Upper lobe of left lung (tissue), 4 donors: ENCODE measurements around the gene TNFAIP8.

Source experiments
- POLR2AphosphoS5 ChIP-seq, 2 donors: sonication (generic); formaldehyde crosslinking; IDR thresholded peaks; one replicate each; pipeline ENCODE4 v1.5.1; 2017; ENCODE audit warnings: antibody characterized with exemption in 2 of 2
- TF ChIP-seq, protein P1 (sequence below), 6 experiments: fragments of 450-650 bp in 4 of 6; fragments of 200-600 bp in 2 of 6; sonication (generic) in 2 of 6; IDR thresholded peaks; one replicate each; pipeline ENCODE4 v1.5.1; 2016 to 2019; ENCODE audit warnings: antibody characterized with exemption in 6 of 6

DNA sequence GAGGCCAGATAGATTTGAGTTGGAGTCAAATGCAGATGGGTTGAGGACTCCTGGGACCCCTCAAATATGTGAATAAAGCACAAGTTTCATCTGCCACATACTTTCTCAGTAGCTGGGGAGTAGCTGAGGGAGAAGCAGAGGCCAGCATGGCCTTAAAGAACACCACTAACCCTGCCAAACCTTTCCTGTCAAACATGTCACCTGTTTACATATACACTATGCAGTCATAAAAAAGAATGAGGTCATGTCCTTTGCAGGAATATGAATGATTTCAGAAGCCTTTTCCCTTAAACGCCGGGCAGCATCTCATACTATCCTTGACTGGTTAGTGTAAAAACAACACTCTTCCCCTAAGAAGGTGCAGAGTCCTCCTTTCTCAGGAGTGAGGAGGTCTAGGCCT lies 71.2 kb downstream of the TNFAIP8 start:
- TF ChIP-seq, protein P1, sequence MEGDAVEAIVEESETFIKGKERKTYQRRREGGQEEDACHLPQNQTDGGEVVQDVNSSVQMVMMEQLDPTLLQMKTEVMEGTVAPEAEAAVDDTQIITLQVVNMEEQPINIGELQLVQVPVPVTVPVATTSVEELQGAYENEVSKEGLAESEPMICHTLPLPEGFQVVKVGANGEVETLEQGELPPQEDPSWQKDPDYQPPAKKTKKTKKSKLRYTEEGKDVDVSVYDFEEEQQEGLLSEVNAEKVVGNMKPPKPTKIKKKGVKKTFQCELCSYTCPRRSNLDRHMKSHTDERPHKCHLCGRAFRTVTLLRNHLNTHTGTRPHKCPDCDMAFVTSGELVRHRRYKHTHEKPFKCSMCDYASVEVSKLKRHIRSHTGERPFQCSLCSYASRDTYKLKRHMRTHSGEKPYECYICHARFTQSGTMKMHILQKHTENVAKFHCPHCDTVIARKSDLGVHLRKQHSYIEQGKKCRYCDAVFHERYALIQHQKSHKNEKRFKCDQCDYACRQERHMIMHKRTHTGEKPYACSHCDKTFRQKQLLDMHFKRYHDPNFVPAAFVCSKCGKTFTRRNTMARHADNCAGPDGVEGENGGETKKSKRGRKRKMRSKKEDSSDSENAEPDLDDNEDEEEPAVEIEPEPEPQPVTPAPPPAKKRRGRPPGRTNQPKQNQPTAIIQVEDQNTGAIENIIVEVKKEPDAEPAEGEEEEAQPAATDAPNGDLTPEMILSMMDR (IDR thresholded peaks at IDR 0.05): no peak
- TF ChIP-seq POLR2AphosphoS5 (IDR thresholded peaks at IDR 0.05): no peak
